H1 (cell line): Measurements from ENCODE around the gene COL16A1. TPM values are rescaled to one million over a fixed set of nuclear protein-coding genes. Genes with fewer than 3 reads are reported as not detected.

Experiments used
- CTCF ChIA-PET: fragments of 300-600 bp; sonication (Branson Sonifier 250); formaldehyde crosslinking; loops from one replicate; lab custom pipeline; 2021; ENCODE audit not compliant: partially characterized antibody; lab: Charles Lee
- POLR2A ChIA-PET: fragments of 300-600 bp; sonication (Branson Sonifier 250); formaldehyde crosslinking; loops from one replicate; lab custom pipeline; 2021; ENCODE audit warnings: inconsistent platforms; ENCODE audit not compliant: partially characterized antibody; lab: Charles Lee
- DNase-seq, 2 experiments: peaks; one replicate each; pipeline versions ENCODE4 v3.0.0 to v3.0.0-alpha.2; 2010 to 2022; ENCODE audit warnings: low spot score in 2 of 2, low read depth in 1 of 2, mixed read lengths in 1 of 2
- FAIRE-seq: peaks from 2 replicates; lab custom pipeline; 2011; peaks lifted over from hg19 to GRCh38; lab: Jason Lieb, UNC
- H2AFZ ChIP-seq: 2 replicates; pipeline ENCODE4 v1.8.1; 2012; ENCODE audit warnings: low read length, inconsistent platforms
- H2AK5ac ChIP-seq: 2 replicates; pipeline ENCODE4 v1.6.1; 2013; ENCODE audit warnings: low read depth, low read length
- H2BK120ac ChIP-seq: replicated peaks from 2 replicates; pipeline ENCODE3; 2013; ENCODE audit warnings: low read depth, low read length, inconsistent platforms
- H2BK12ac ChIP-seq: 2 replicates; pipeline ENCODE4 v1.6.1; 2013; ENCODE audit warnings: low read depth, low read length
- H2BK15ac ChIP-seq: 2 replicates; pipeline ENCODE4 v1.6.1; 2013; ENCODE audit warnings: low read length
- H2BK20ac ChIP-seq: 2 replicates; pipeline ENCODE4 v1.6.1; 2013; ENCODE audit warnings: low read length
- H2BK5ac ChIP-seq: 2 replicates; pipeline ENCODE4 v1.6.1; 2013; ENCODE audit warnings: low read depth, low read length
- H3K14ac ChIP-seq: 2 replicates; pipeline ENCODE4 v1.6.1; 2013; ENCODE audit warnings: inconsistent platforms; ENCODE audit not compliant: insufficient read length
- H3K18ac ChIP-seq: 2 replicates; pipeline ENCODE4 v1.6.1; 2013; ENCODE audit warnings: low read length; ENCODE audit errors: extremely low read depth
- H3K23ac ChIP-seq: 2 replicates; pipeline ENCODE4 v1.6.1; 2013; ENCODE audit warnings: inconsistent platforms; ENCODE audit not compliant: insufficient read length
- H3K23me2 ChIP-seq: 2 replicates; pipeline ENCODE4 v1.6.1; 2013; ENCODE audit warnings: low read depth, low read length
- H3K27ac ChIP-seq: 2 replicates; pipeline ENCODE4 v1.6.1; 2011; ENCODE audit warnings: low read depth, low read length, inconsistent platforms
- H3K27me3 ChIP-seq, 4 experiments: replicated peaks in 1 of 4; 1 replicate in 1 of 4; 2 replicates in 3 of 4; pipeline versions ENCODE4 v1.6.1 to v1.8.1; 2011 to 2013; ENCODE audit warnings: low read length in 3 of 4, mild to moderate bottlenecking in 3 of 4, inconsistent platforms in 2 of 4, mixed read lengths in 2 of 4, moderate library complexity in 1 of 4; ENCODE audit not compliant: control insufficient read depth in 3 of 4, insufficient read depth in 3 of 4; ENCODE audit errors: extremely low read depth in 1 of 4
- H3K36me3 ChIP-seq, 4 experiments: 2 replicates each; pipeline versions ENCODE4 v1.6.1 to v1.8.1; 2011 to 2013; ENCODE audit warnings: mild to moderate bottlenecking in 4 of 4, low read length in 3 of 4, moderate library complexity in 2 of 4, control low read depth in 1 of 4, inconsistent platforms in 1 of 4; ENCODE audit not compliant: insufficient read depth in 4 of 4, control insufficient read depth in 2 of 4
- H3K4ac ChIP-seq: replicated peaks from 2 replicates; pipeline ENCODE3; 2013; ENCODE audit warnings: low read length, low read depth, mixed read lengths, inconsistent platforms; ENCODE audit not compliant: insufficient read length
- H3K4me1 ChIP-seq, 4 experiments: replicated peaks in 1 of 4; 1 replicate in 1 of 4; 2 replicates in 3 of 4; pipeline versions ENCODE4 v1.6.1 to v1.8.1; 2011 to 2013; ENCODE audit warnings: low read length in 3 of 4, inconsistent platforms in 2 of 4, mixed read lengths in 1 of 4; ENCODE audit not compliant: insufficient read depth in 4 of 4, control insufficient read depth in 3 of 4
- H3K4me2 ChIP-seq, 2 experiments: 2 replicates each; pipeline versions ENCODE4 v1.6.1 to v1.8.1; 2011 to 2013; ENCODE audit warnings: low read depth in 2 of 2, low read length in 2 of 2, control low read depth in 1 of 2, inconsistent platforms in 1 of 2, mild to moderate bottlenecking in 1 of 2; ENCODE audit not compliant: insufficient read depth in 1 of 2
- H3K4me3 ChIP-seq, 4 experiments: fragments of 200-600, 300-600 bp in 1 of 4; sonication (generic), shearing (Covaris generic), sonication (Bioruptor Twin) in 1 of 4; 2 replicates each; pipeline versions ENCODE4 v1.5.1 to v1.8.1; 2011 to 2016; ENCODE audit warnings: low read length in 4 of 4, low read depth in 3 of 4, control low read depth in 2 of 4, inconsistent platforms in 2 of 4, mild to moderate bottlenecking in 2 of 4, mixed read lengths in 1 of 4, moderate library complexity in 1 of 4; ENCODE audit not compliant: insufficient read depth in 2 of 4; ENCODE audit errors: extremely low read depth in 1 of 4
- H3K56ac ChIP-seq: replicated peaks from 2 replicates; pipeline ENCODE3; 2013; ENCODE audit warnings: low read depth, mild to moderate bottlenecking, mixed read lengths, low read length, inconsistent platforms; ENCODE audit not compliant: insufficient read length
- H3K79me1 ChIP-seq: 2 replicates; pipeline ENCODE4 v1.6.1; 2013; ENCODE audit warnings: low read depth, low read length, control low read depth
- H3K79me2 ChIP-seq, 2 experiments: 2 replicates each; pipeline versions ENCODE4 v1.6.1 to v1.8.1; 2012 to 2013; ENCODE audit warnings: low read length in 2 of 2, mild to moderate bottlenecking in 2 of 2, inconsistent platforms in 1 of 2; ENCODE audit not compliant: insufficient read depth in 2 of 2, control insufficient read depth in 1 of 2
- H3K9ac ChIP-seq, 4 experiments: replicated peaks in 1 of 4; 1 replicate in 1 of 4; 2 replicates in 3 of 4; pipeline versions ENCODE4 v1.6.1 to v1.8.1; 2011 to 2013; ENCODE audit warnings: low read depth in 3 of 4, low read length in 3 of 4, control low read depth in 2 of 4, mild to moderate bottlenecking in 2 of 4, moderate library complexity in 2 of 4, inconsistent platforms in 1 of 4; ENCODE audit errors: extremely low read depth in 1 of 4
- H3K9me3 ChIP-seq, 2 experiments: 2 replicates each; pipeline versions ENCODE4 v1.6.1 to v1.8.1; 2012 to 2013; ENCODE audit warnings: mild to moderate bottlenecking in 2 of 2, moderate library complexity in 2 of 2, control low read depth in 1 of 2, inconsistent platforms in 1 of 2, low read depth in 1 of 2, low read length in 1 of 2, mixed read lengths in 1 of 2; ENCODE audit not compliant: insufficient read depth in 2 of 2
- H4K20me1 ChIP-seq, 2 experiments: replicated peaks in 1 of 2; 2 replicates each; pipeline versions ENCODE3 to v1.8.1; 2011 to 2013; ENCODE audit warnings: inconsistent platforms in 2 of 2, low read length in 2 of 2, mild to moderate bottlenecking in 1 of 2; ENCODE audit not compliant: insufficient read depth in 2 of 2, control insufficient read depth in 1 of 2
- H4K5ac ChIP-seq: 2 replicates; pipeline ENCODE4 v1.6.1; 2013; ENCODE audit warnings: low read length, low read depth, mixed read lengths, inconsistent platforms; ENCODE audit not compliant: insufficient read length
- H4K8ac ChIP-seq: 2 replicates; pipeline ENCODE4 v1.8.0; 2013; ENCODE audit warnings: mild to moderate bottlenecking, moderate library complexity, low read length, inconsistent platforms; ENCODE audit not compliant: insufficient read depth; ENCODE audit errors: extremely low read depth
- H4K91ac ChIP-seq: replicated peaks from 2 replicates; pipeline ENCODE3; 2013; ENCODE audit warnings: low read length, mixed read lengths, inconsistent platforms; ENCODE audit not compliant: insufficient read length
- ATF2 ChIP-seq: IDR thresholded peaks from 2 replicates; pipeline ENCODE4 v1.6.1; 2012; ENCODE audit warnings: low read length, inconsistent platforms
- GTF2F1 ChIP-seq: IDR thresholded peaks from 2 replicates; pipeline ENCODE4 v1.6.1; 2012; ENCODE audit warnings: low read depth, low read length, improper control_type of control experiment, borderline replicate concordance
- JUN ChIP-seq: IDR thresholded peaks from 2 replicates; pipeline ENCODE4 v1.6.1; 2011; ENCODE audit warnings: low read depth, mild to moderate bottlenecking, improper control_type of control experiment, low read length
- POU5F1 ChIP-seq: IDR thresholded peaks from 2 replicates; pipeline ENCODE4 v1.6.1; 2011; ENCODE audit warnings: low read depth, mild to moderate bottlenecking, low read length, moderate library complexity
- SIX5 ChIP-seq: IDR thresholded peaks from 2 replicates; pipeline ENCODE4 v1.6.1; 2011; ENCODE audit warnings: mild to moderate bottlenecking, low read depth, low read length
- USF2 ChIP-seq: IDR thresholded peaks from 2 replicates; pipeline ENCODE4 v1.6.1; 2011; ENCODE audit warnings: low read length, improper control_type of control experiment
- WGBS, 2 experiments: shearing (Covaris generic) in 1 of 2; methylation state at CpG; one replicate each; pipeline versions ENCODE4 v1.1.6 to v1.1.7; 2013 to 2015; ENCODE audit warnings: low lambda C conversion rate in 2 of 2, mixed read lengths in 2 of 2, inconsistent platforms in 1 of 2, low coverage in 1 of 2, missing lambda C conversion rate in 1 of 2; ENCODE audit not compliant: insufficient replicate concordance in 2 of 2, insufficient coverage in 1 of 2, insufficient read length in 1 of 2; ENCODE audit errors: extremely low coverage in 1 of 2, missing lambda C conversion rate in 1 of 2; 5-methylcytosine and 5-hydroxymethylcytosine counted together
- polyA plus RNA-seq, 7 experiments: library from polyadenylated mRNA; depleted of rRNA in 3 of 7; stranded (reverse) in 5 of 7; unstranded in 2 of 7; fragments of >200 nt in 5 of 7; fragments of 200-250 nt in 2 of 7; gene quantifications; 1 replicate in 5 of 7; 2 replicates in 1 of 7; 4 replicates in 1 of 7; pipeline versions ENCODE4 v1.2.1 to v1.2.3, GENCODE V29; 2011 to 2013; ENCODE audit warnings: missing spikeins in 2 of 7, mixed read lengths in 2 of 7
- total RNA-seq: library from RNA; stranded (reverse); fragmentation: NEBNext Ultra II Directional; extraction: Animal tissue kit (Norgen Biotek cat#: 25700); gene quantifications from 2 replicates; pipeline ENCODE4 v1.2.1, GENCODE V29; 2021

Gene COL16A1
- total and polyA plus RNA-seq, 2 of the 8 experiments (the other 6 are each of a cell fraction or from before 2014, with no cell fraction given) = 2.0 to 10.5 TPM

- no peak overlapping the region for H3K14ac ChIP-seq
- no peak overlapping the region for H3K27ac ChIP-seq
- no peak overlapping the region for H4K91ac ChIP-seq
- H4K5ac ChIP-seq = no peak overlapping the region
- peaks cover 0 to 7% (median 3%) of the 10 kb centered on the region in 4 experiments; a peak in 3 of 7 replicates for H3K4me1 ChIP-seq
- H2BK15ac ChIP-seq = no peak overlapping the region
- no peak overlapping the region; the same call in 1 of the 2 replicates for H2BK5ac ChIP-seq
- no peaks in the 10 kb centered on the region for H3K27me3 ChIP-seq
- WGBS, 2 experiments = 86% methylated on average over 12 of the region's 12 CpGs; no CpG with 5 or more reads in 1 of the 2 experiments
- H3K56ac ChIP-seq = no peak overlapping the region
- H3K9me3 ChIP-seq = no peaks in the 10 kb centered on the region
- no peaks in the 10 kb centered on the region for H3K79me2 ChIP-seq
- no peaks in the 10 kb centered on the region for H3K36me3 ChIP-seq
- FAIRE-seq = no peak
- H3K4ac ChIP-seq = no peak overlapping the region
- H3K23ac ChIP-seq = no peak overlapping the region
- no peak overlapping the region for H2BK20ac ChIP-seq
- ChIA-PET CTCF (interaction anchor here (0.7 to 5.3 kb wide), 10 partner anchors 8 to 92 kb away, joined by 3 to 31 read pairs (median 10); partner anchors contain the start of gene ADGRB2), POLR2A (interaction anchor here (0.6 to 1.3 kb wide), 4 partner anchors 8 to 883 kb away, joined by 3 read pairs; no protein-coding TSS in a partner anchor)
- no peak overlapping the region for H2BK120ac ChIP-seq
- H4K20me1 ChIP-seq = no peaks in the 10 kb centered on the region
- no peaks in the 10 kb centered on the region for H3K79me1 ChIP-seq
- no peak for DNase-seq
- H2AFZ ChIP-seq = no peak overlapping the region
- H3K4me3 ChIP-seq = no peak overlapping the region
- H3K4me2 ChIP-seq = no peak overlapping the region
- no peak overlapping the region for H2BK12ac ChIP-seq
- H3K18ac ChIP-seq = no peak overlapping the region
- no peak overlapping the region for H2AK5ac ChIP-seq
- H4K8ac ChIP-seq = no peak overlapping the region
- H3K23me2 ChIP-seq = no peaks in the 10 kb centered on the region
- no peak overlapping the region for H3K9ac ChIP-seq
- TF ChIP-seq ATF2 (no peak), USF2 (no peak), JUN (no peak), POU5F1 (no peak), SIX5 (no peak), GTF2F1 (no peak)
Measured at GRCh38 chr1:31697369-31697984, 6.3 kb downstream of the COL16A1 start.
